GM12878 (cell line): ENCODE results near the gene ZMIZ1. TPM values are rescaled to one million over a fixed set of nuclear protein-coding genes. Genes with fewer than 3 reads are reported as not detected.

Experiments used
- ATAC-seq: fragments of 200-7000 bp; cut with Tn5 transposase; 3 replicates; pipeline ENCODE4 v1.9.1; 2020; ENCODE audit warnings: mild to moderate bottlenecking, moderate library complexity
- BruUV-seq: library from RNA; stranded (reverse); fragments of 400-500 nt; replicated peaks from 2 replicates; lab custom pipeline; 2021; lab: Mats Ljungman, UMichigan
- CTCF ChIA-PET: fragments of 300-600 bp; sonication (Branson Sonifier 250); formaldehyde crosslinking; extraction: SDS; loops from one replicate; lab custom pipeline; 2021; ENCODE audit warnings: inconsistent platforms; lab: Yijun Ruan, JAX
- POLR2A ChIA-PET: fragments of 350-600 bp; formaldehyde crosslinking; extraction: SDS; loops from one replicate; lab custom pipeline; 2021; ENCODE audit warnings: inconsistent platforms; lab: Charles Lee
- RAD21 ChIA-PET: fragments of 300-600 bp; sonication (Branson Sonifier 250); formaldehyde crosslinking; loops from one replicate; lab custom pipeline; 2023; ENCODE audit warnings: antibody characterized with exemption; ENCODE audit not compliant: unreplicated experiment; lab: Charles Lee
- SMC1A ChIA-PET: fragments of 300-600 bp; sonication (Branson Sonifier 250); formaldehyde crosslinking; loops from one replicate; lab custom pipeline; 2023; ENCODE audit not compliant: unreplicated experiment, uncharacterized antibody; lab: Charles Lee
- DNase-seq: peaks from one replicate; pipeline ENCODE4 v3.0.0-alpha.2; 2011; ENCODE audit warnings: low read depth, low spot score
- FAIRE-seq: peaks from 3 replicates; lab custom pipeline; 2011; peaks lifted over from hg19 to GRCh38; lab: Jason Lieb, UNC
- H2AFZ ChIP-seq: 2 replicates; pipeline ENCODE4 v1.6.0; 2011; ENCODE audit warnings: low read depth, low read length, control low read depth; ENCODE audit not compliant: control insufficient read depth
- H3K27ac ChIP-seq: 2 replicates; pipeline ENCODE4 v1.5.1; 2011; ENCODE audit warnings: control low read depth; ENCODE audit not compliant: control insufficient read depth, insufficient read depth
- H3K27me3 ChIP-seq, 2 experiments: replicated peaks in 1 of 2; 2 replicates each; pipeline versions ENCODE4 v1.6.0 to v1.6.1; 2011; ENCODE audit warnings: low read length in 1 of 2; ENCODE audit not compliant: control insufficient read depth in 2 of 2, insufficient read depth in 2 of 2
- H3K36me3 ChIP-seq, 2 experiments: 2 replicates each; pipeline ENCODE4 v1.5.1; 2011; ENCODE audit warnings: low read length in 1 of 2; ENCODE audit not compliant: control insufficient read depth in 2 of 2, insufficient read depth in 2 of 2
- H3K4me1 ChIP-seq: 2 replicates; pipeline ENCODE4 v1.6.1; 2011; ENCODE audit warnings: mild to moderate bottlenecking, low read length, moderate library complexity, mixed read lengths; ENCODE audit not compliant: control insufficient read depth, insufficient read depth
- H3K4me2 ChIP-seq: 2 replicates; pipeline ENCODE4 v1.6.0; 2011; ENCODE audit warnings: control low read depth; ENCODE audit not compliant: control insufficient read depth, insufficient read depth
- H3K4me3 ChIP-seq: fragments of 200-600 bp; sonication (generic); 2 replicates; pipeline ENCODE4 v1.5.1; 2016
- H3K79me2 ChIP-seq: 2 replicates; pipeline ENCODE4 v1.6.0; 2011; ENCODE audit warnings: low read length; ENCODE audit not compliant: control insufficient read depth, insufficient read depth
- H3K9ac ChIP-seq: 2 replicates; pipeline ENCODE4 v1.8.0; 2011; ENCODE audit warnings: low read length, control low read depth, mixed read lengths; ENCODE audit not compliant: control insufficient read depth, insufficient read depth
- H3K9me3 ChIP-seq: replicated peaks from 3 replicates; pipeline ENCODE4 v1.5.1; 2011; ENCODE audit warnings: mild to moderate bottlenecking, low read length; ENCODE audit not compliant: control insufficient read depth, insufficient read depth
- H4K20me1 ChIP-seq: 2 replicates; pipeline ENCODE4 v1.6.0; 2011; ENCODE audit not compliant: control insufficient read depth, insufficient read depth
- CHD1 ChIP-seq: IDR thresholded peaks from 2 replicates; pipeline ENCODE4 v1.6.1; 2012; ENCODE audit warnings: low read depth, low read length, improper control_type of control experiment
- CREB1 ChIP-seq: IDR thresholded peaks from 2 replicates; pipeline ENCODE4 v1.6.1; 2012; ENCODE audit warnings: low read depth, mild to moderate bottlenecking, inconsistent platforms
- EP300 ChIP-seq, 2 experiments: fragments of 150-350 bp in 1 of 2; IDR thresholded peaks; 2 replicates each; pipeline ENCODE4 v1.6.1; 2011 to 2012; ENCODE audit warnings: low read depth in 2 of 2, low read length in 2 of 2, borderline replicate concordance in 1 of 2, improper control_type of control experiment in 1 of 2, inconsistent platforms in 1 of 2; ENCODE audit not compliant: control insufficient read depth in 1 of 2
- FOS ChIP-seq: IDR thresholded peaks from 3 replicates; pipeline ENCODE4 v1.6.1; 2011; ENCODE audit warnings: borderline replicate concordance; ENCODE audit not compliant: insufficient read length; ENCODE audit errors: extremely low read depth
- FOXK2 ChIP-seq: fragments of 450-650 bp; IDR thresholded peaks from 2 replicates; pipeline ENCODE4 v1.6.1; 2017; ENCODE audit warnings: mild to moderate bottlenecking, moderate library complexity
- NRF1 ChIP-seq: conservative IDR thresholded peaks from 2 replicates; pipeline ENCODE4 v1.6.1; 2011; ENCODE audit warnings: mild to moderate bottlenecking, low read depth, low read length, improper control_type of control experiment
- PML ChIP-seq: IDR thresholded peaks from 2 replicates; pipeline ENCODE4 v1.6.1; 2012; ENCODE audit warnings: low read length, inconsistent platforms
- ZNF217 ChIP-seq: fragments of 450-650 bp; IDR thresholded peaks from 2 replicates; pipeline ENCODE4 v1.6.1; 2017; ENCODE audit warnings: antibody characterized with exemption, mild to moderate bottlenecking
- WGBS: methylation state at CpG from one replicate; pipeline ENCODE4 v1.1.6; 2016; ENCODE audit warnings: low lambda C conversion rate; ENCODE audit not compliant: insufficient replicate concordance, insufficient coverage; ENCODE audit errors: missing lambda C conversion rate; 5-methylcytosine and 5-hydroxymethylcytosine counted together
- in situ Hi-C: fragments of 300-500 bp; cut with MboI; formaldehyde crosslinking; loops from 9 replicates; pipeline ENCODE4 v1.14.3; 2018; ENCODE audit warnings: mixed read lengths
- intact Hi-C: fragments of 100-400 bp; cut with micrococcal nuclease; formaldehyde crosslinking; loops from one replicate; pipeline ENCODE4 v1.14.2; 2022; ENCODE audit not compliant: unreplicated experiment
- polyA plus RNA-seq, 11 experiments: library from polyadenylated mRNA; depleted of rRNA in 4 of 11; unstranded in 6 of 11; stranded (reverse) in 5 of 11; fragments of >200 nt; fragmentation: Nextera tagmentation in 4 of 11; fragmentation: Illumina TruSeq in 1 of 11; extraction: Ambion mirVana in 4 of 11; extraction: Trizol in 1 of 11; gene quantifications; 1 replicate in 1 of 11; 2 replicates in 10 of 11; pipeline versions ENCODE4 v1.2.1 to v1.2.3, GENCODE V29; 2011 to 2016; ENCODE audit warnings: inconsistent platforms in 2 of 11, missing spikeins in 2 of 11, low read depth in 1 of 11
- total RNA-seq, 4 experiments: library from RNA; depleted of rRNA in 3 of 4; stranded (reverse); fragments of >200 nt in 3 of 4; fragmentation: Illumina TruSeq in 1 of 4; extraction: Trizol in 1 of 4; gene quantifications; 2 replicates each; pipeline versions ENCODE4 v1.2.1 to v1.2.3, GENCODE V29; 2013 to 2021
- TF ChIP-seq, protein P1 (sequence below): fragments of 450-650 bp; IDR thresholded peaks from 2 replicates; pipeline ENCODE4 v1.6.1; 2016; ENCODE audit warnings: mild to moderate bottlenecking, moderate library complexity, borderline replicate concordance

ZMIZ1 gene
- total and polyA plus RNA-seq, 10 of the 15 experiments (the other 5 are each of a cell fraction or from before 2014, with no cell fraction given), result 3.1 to 82.3 (median 14.9) TPM

DNA sequence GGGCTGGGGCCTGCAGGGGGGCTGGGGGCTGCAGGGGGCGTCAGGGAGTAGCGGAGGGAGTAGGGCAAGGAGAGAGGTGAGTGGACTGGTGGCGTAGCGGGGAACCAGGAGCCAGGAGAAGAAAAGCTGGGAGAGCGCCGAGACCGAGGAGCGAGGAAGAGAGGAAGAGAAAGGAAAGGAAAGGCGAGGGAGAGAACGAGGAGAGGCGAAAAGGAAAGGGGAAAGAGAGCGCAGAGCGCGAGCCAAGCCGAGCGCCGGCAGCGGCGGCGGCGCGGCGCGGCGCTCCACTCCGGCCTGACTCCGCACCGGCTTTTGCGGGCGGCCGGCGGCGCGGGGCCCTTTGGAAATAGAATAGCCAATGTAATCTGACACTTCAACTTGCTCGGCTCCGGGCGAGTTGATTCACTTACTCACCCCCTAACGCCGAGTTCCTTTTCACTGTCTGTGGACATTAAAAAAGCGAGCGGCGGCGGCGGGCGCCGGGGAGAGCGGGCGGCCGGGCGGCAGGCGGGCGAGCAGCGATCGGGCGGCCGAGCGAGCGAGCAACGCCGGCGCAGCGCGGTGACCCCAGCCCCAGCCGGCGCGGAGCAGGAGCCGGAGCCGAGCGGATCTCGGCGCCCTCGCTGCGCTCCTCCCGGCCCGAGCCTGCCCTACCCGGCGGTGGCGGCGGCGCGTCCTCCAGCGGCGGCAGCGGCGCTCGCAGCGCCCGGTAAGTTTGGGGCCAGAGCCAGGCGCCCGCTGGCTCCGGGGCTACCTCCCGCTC, at the start of gene ZMIZ1 (continued):
- TF ChIP-seq, protein P1, sequence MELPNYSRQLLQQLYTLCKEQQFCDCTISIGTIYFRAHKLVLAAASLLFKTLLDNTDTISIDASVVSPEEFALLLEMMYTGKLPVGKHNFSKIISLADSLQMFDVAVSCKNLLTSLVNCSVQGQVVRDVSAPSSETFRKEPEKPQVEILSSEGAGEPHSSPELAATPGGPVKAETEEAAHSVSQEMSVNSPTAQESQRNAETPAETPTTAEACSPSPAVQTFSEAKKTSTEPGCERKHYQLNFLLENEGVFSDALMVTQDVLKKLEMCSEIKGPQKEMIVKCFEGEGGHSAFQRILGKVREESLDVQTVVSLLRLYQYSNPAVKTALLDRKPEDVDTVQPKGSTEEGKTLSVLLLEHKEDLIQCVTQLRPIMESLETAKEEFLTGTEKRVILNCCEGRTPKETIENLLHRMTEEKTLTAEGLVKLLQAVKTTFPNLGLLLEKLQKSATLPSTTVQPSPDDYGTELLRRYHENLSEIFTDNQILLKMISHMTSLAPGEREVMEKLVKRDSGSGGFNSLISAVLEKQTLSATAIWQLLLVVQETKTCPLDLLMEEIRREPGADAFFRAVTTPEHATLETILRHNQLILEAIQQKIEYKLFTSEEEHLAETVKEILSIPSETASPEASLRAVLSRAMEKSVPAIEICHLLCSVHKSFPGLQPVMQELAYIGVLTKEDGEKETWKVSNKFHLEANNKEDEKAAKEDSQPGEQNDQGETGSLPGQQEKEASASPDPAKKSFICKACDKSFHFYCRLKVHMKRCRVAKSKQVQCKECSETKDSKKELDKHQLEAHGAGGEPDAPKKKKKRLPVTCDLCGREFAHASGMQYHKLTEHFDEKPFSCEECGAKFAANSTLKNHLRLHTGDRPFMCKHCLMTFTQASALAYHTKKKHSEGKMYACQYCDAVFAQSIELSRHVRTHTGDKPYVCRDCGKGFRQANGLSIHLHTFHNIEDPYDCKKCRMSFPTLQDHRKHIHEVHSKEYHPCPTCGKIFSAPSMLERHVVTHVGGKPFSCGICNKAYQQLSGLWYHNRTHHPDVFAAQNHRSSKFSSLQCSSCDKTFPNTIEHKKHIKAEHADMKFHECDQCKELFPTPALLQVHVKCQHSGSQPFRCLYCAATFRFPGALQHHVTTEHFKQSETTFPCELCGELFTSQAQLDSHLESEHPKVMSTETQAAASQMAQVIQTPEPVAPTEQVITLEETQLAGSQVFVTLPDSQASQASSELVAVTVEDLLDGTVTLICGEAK, result no peak
- TF ChIP-seq CREB1, result peak; percentile 56
- 0 out of 4 replicates have a peak, but pooled peaks of 1 of the 2 experiments have one; percentile 14 for TF ChIP-seq EP300 (IDR thresholded peaks at IDR 0.05; ENCODE audit: borderline replicate concordance in 1 of 2, control insufficient read depth in 1 of 2, low read depth in 2 of 2, low read length in 2 of 2)

DNA sequence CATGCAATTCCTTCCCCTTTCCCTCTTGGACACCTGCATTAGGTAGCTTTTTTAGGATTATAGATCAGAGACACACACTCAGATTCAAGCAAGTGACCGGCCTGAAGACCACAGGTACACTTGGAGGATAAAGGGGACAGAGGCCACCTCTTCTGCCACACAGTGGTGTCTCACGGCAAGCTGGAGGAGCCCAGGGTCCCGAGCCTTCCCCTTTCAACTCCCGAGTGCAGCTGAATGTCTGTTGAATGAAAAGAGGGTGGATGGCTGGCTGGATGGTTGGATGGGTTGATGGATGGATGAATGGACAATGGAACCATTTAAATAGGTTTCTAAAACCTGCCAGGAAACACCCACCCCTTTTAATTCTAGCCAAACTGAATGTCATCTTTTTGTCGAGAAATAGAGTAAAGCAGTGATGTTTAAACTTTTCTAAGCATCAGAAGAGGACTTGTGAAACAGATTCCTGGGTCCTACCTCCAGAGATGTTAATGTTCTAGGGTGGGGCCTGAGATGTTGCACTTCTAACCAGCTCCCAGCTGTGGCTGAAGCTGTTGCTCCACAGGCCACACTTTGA, 49.2 kb upstream of the ZMIZ1 start:
- WGBS, result 34% methylated on average over 5 of the region's 5 CpGs
- no peak overlapping the region for H3K4me3 ChIP-seq

More for the DNA sequence above, 49.2 kb upstream of the ZMIZ1 start:
- TF ChIP-seq NRF1 (no peak), FOS (no peak), CHD1 (no peak), FOXK2 (no peak), ZNF217 (no peak), PML (no peak)
- Histone ChIP-seq H3K27me3 (peaks cover 0 to 5% of the 10 kb centered on the region in 2 experiments; a peak in 2 of 4 replicates), H3K27ac (no peak overlapping the region), H2AFZ (no peak overlapping the region), H3K4me2 (no peak overlapping the region), H3K79me2 (no peaks in the 10 kb centered on the region), H3K9ac (no peak overlapping the region), H3K36me3 (no peaks in the 10 kb centered on the region), H3K4me1 (peaks cover 14% of the 10 kb centered on the region), H3K9me3 (no peaks in the 10 kb centered on the region; the same call in 2 of the 3 replicates), H4K20me1 (no peaks in the 10 kb centered on the region)
- DNase-seq, result no peak
- CTCF ChIA-PET, result no interaction called here
- POLR2A ChIA-PET, result no interaction called here
- SMC1A ChIA-PET, result no interaction called here
- no peak for ATAC-seq
- no TSS peak for BruUV-seq
- in situ Hi-C loops, result no loop called here
- RAD21 ChIA-PET, result no interaction called here
- intact Hi-C loops, result no loop called here
- no peak for FAIRE-seq
